A673 (cell line): ENCODE measurements around the gene CCM2. TPM values are rescaled to one million over a fixed set of nuclear protein-coding genes. Genes with fewer than 3 reads are reported as not detected.

Experiments used
- BruUV-seq: library from RNA; stranded (reverse); fragments of 400-500 nt; replicated peaks from 2 replicates; lab custom pipeline; 2021; lab: Mats Ljungman, UMichigan
- CTCF ChIA-PET: fragments of 300-600 bp; sonication (Branson Sonifier 250); formaldehyde crosslinking; loops from one replicate; lab custom pipeline; 2022; ENCODE audit warnings: antibody characterized with exemption; lab: Charles Lee
- POLR2A ChIA-PET: fragments of 300-600 bp; sonication (Branson Sonifier 250); formaldehyde crosslinking; loops from one replicate; lab custom pipeline; 2022; ENCODE audit warnings: antibody characterized with exemption; ENCODE audit not compliant: low non-redundant PET; lab: Charles Lee
- DNase-seq: peaks from one replicate; pipeline ENCODE4 v3.0.0-alpha.2; 2015; ENCODE audit warnings: low spot score
- H3K27ac ChIP-seq: fragments of 200-600 bp; sonication (generic); 2 replicates; pipeline ENCODE4 v1.5.1; 2016; ENCODE audit warnings: mixed run types, low read depth, mild to moderate bottlenecking, mixed read lengths, antibody characterized with exemption, low read length; ENCODE audit not compliant: poor library complexity, severe bottlenecking
- H3K27me3 ChIP-seq: fragments of 200-600 bp; sonication (generic); replicated peaks from 2 replicates; pipeline ENCODE4 v1.6.1; 2017; ENCODE audit warnings: mixed run types, low read depth, mild to moderate bottlenecking, mixed read lengths, antibody characterized with exemption, low read length; ENCODE audit not compliant: insufficient read depth, poor library complexity
- H3K36me3 ChIP-seq: fragments of 200-600 bp; sonication (generic); 2 replicates; pipeline ENCODE4 v1.6.1; 2016; ENCODE audit warnings: mixed run types, mild to moderate bottlenecking, mixed read lengths, antibody characterized with exemption, low read length; ENCODE audit not compliant: insufficient read depth, poor library complexity, severe bottlenecking
- H3K4me1 ChIP-seq: fragments of 200-600 bp; sonication (generic); 2 replicates; pipeline ENCODE4 v1.6.1; 2017; ENCODE audit warnings: mixed run types, mild to moderate bottlenecking, mixed read lengths, antibody characterized with exemption, low read length; ENCODE audit not compliant: insufficient read depth, poor library complexity, severe bottlenecking
- H3K4me3 ChIP-seq: fragments of 200-600 bp; sonication (generic); 2 replicates; pipeline ENCODE4 v1.5.1; 2016; ENCODE audit warnings: low read depth, mixed run types, mild to moderate bottlenecking, mixed read lengths, low read length; ENCODE audit not compliant: poor library complexity, severe bottlenecking
- H3K9me3 ChIP-seq: fragments of 200-600 bp; sonication (generic); 2 replicates; pipeline ENCODE4 v1.6.1; 2016; ENCODE audit warnings: mixed run types, low read depth, mild to moderate bottlenecking, mixed read lengths, antibody characterized with exemption, low read length; ENCODE audit not compliant: poor library complexity, severe bottlenecking
- CTCF ChIP-seq: fragments of 300-800, 200-600 bp; sonication (generic); conservative IDR thresholded peaks from 2 replicates; pipeline ENCODE4 v1.5.1; 2017; ENCODE audit warnings: low read depth, mild to moderate bottlenecking, antibody characterized with exemption, low read length, moderate library complexity, mixed read lengths
- EZH2 ChIP-seq: fragments of 200-600 bp; sonication (generic); IDR thresholded peaks from 2 replicates; pipeline ENCODE4 v1.6.1; 2017; ENCODE audit warnings: borderline replicate concordance, low read depth, mild to moderate bottlenecking, mixed read lengths, antibody characterized with exemption, low read length; ENCODE audit not compliant: poor library complexity, severe bottlenecking
- intact Hi-C: fragments of 100-400 bp; cut with micrococcal nuclease; formaldehyde crosslinking; loops from one replicate; pipeline ENCODE4 v1.10.0; 2022; ENCODE audit not compliant: unreplicated experiment
- total RNA-seq: library from RNA; stranded (reverse); gene quantifications from 2 replicates; pipeline ENCODE4 v1.2.3, GENCODE V29; 2021

The CCM2 gene
- total RNA-seq, 1 experiment from 2014 or later, result 35.2 TPM

- H3K4me3 ChIP-seq, result no peak overlapping the region
- intact Hi-C loops, result no loop called here
- TF ChIP-seq EZH2 (no peak), CTCF (no peak)
- no peak overlapping the region for H3K27ac ChIP-seq
- no peaks in the 10 kb centered on the region for H3K4me1 ChIP-seq
- peaks cover 3% of the 10 kb centered on the region for H3K9me3 ChIP-seq
- ChIA-PET CTCF (no interaction called here), POLR2A (no interaction called here)
- no peak for DNase-seq
- peaks cover 3% of the 10 kb centered on the region for H3K36me3 ChIP-seq
- no peaks in the 10 kb centered on the region for H3K27me3 ChIP-seq
- no TSS peak for BruUV-seq
Measured at GRCh38 chr7:45026013-45026412, 26.0 kb downstream of the CCM2 start.

- Histone ChIP-seq H3K27me3 (no peaks in the 10 kb centered on the region), H3K36me3 (peaks cover 3% of the 10 kb centered on the region), H3K4me1 (no peaks in the 10 kb centered on the region), H3K4me3 (no peak overlapping the region), H3K27ac (no peak overlapping the region), H3K9me3 (peaks cover 3% of the 10 kb centered on the region)
- intact Hi-C loops, result no loop called here
- no TSS peak for BruUV-seq
- DNase-seq, result no peak
- no peak for TF ChIP-seq EZH2
- TF ChIP-seq CTCF, result no peak
- ChIA-PET POLR2A (no interaction called here), CTCF (no interaction called here)
Measured at GRCh38 chr7:45026984-45027773, 27.2 kb downstream of the CCM2 start.

GRCh38 chr7:45027774-45028114, 27.7 kb downstream of the CCM2 start:
- no peak for DNase-seq
- peaks cover 3% of the 10 kb centered on the region for H3K36me3 ChIP-seq
- no peak overlapping the region for H3K27ac ChIP-seq
- no peaks in the 10 kb centered on the region for H3K27me3 ChIP-seq
- no peak overlapping the region for H3K4me3 ChIP-seq
- BruUV-seq, result no TSS peak
- ChIA-PET POLR2A (no interaction called here), CTCF (no interaction called here)
- TF ChIP-seq EZH2 (no peak), CTCF (no peak)
- no peaks in the 10 kb centered on the region for H3K4me1 ChIP-seq
- H3K9me3 ChIP-seq, result peaks cover 3% of the 10 kb centered on the region
- intact Hi-C loops, result no loop called here
